Dedifferentiated amniotic fluid mesenchymal stem cell (primary cell): ENCODE results near the gene EYS.
"Not testable (repeated sequence)": the region's sequence is repeated elsewhere in the genome, so short reads cannot be mapped to it uniquely, and the experiment has no call there.

Experiments
- DNase-seq: peaks from one replicate; pipeline ENCODE4 v3.0.0-alpha.2; 2016; ENCODE audit errors: extremely low spot score

The EYS gene

DNA sequence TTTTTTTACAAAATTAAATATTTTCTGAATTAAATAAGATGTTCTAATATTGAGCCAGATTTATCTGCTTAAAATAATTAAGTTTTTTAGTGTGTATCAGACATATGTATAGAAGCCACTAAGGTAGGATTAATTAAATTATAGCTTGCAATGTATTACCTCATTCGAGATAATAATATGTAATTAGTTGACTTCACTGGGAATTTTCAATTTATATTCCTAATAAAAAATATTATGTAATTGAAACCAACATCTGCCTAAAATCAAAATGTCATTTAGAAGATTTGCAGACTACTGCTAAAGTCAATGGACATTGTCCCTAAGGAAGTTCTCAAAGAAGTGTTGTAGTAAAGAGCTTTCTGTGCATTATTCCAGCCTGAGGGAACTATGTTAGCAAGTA, 254.7 kb downstream of the EYS start:
- DNase-seq: no peak

DNA sequence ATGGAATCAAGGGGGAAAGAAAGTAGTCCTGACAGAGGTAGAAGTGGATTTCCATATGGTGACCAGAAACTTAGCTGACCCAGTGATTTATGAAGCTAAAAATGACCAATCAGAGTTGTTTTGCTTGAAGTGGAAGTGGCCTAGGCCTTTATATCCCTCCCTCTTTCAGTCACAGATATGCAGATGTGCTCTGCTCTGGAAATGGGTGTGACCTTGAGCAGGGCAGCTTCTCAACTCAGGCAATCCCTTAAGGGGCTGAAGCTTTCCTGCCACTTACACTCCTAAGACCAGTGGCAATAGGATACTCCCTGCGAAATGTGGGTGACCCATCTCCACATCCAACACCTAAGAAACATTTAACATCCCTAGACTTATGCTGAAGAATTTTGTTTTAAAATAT, 256.6 kb downstream of the EYS start:
- no peak for DNase-seq

DNA sequence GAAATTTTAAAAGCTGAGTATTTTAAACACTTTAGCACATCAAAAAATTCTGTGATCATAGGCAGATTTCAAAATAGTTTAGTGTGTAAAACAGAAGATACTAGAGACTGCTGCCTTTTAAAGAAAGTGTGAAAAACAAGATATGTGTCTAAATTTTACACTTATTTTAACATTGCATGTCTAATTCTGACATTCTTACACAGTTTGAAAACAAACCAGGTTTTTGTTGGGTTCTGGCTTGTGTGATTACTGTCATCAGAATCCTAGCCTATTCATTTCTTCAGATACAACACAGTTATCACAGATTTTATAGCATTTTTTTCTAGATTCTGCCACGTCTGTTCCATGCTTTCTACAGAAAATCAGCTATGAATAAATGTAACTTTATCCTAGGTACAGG, 257.1 kb downstream of the EYS start:
- DNase-seq: no peak

DNA sequence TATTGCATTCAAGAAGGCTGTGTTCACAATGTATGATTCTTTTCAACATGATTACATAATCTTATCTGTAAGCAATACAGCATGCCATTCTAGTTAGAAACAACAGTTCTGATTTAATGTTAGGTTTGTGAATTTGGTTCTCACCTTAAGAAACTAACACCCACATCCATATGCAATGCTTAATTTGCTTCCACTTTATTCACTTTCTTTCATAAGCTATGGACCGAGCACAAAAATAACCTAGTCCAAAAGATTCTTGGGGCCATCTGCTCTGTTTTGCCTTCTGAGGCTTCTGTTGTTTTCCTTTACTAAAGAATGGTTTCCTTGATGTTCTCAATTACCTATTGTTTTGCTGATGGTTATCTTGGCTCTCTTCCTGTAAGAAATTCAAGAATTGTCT, 258.2 kb downstream of the EYS start:
- DNase-seq: no peak

DNA sequence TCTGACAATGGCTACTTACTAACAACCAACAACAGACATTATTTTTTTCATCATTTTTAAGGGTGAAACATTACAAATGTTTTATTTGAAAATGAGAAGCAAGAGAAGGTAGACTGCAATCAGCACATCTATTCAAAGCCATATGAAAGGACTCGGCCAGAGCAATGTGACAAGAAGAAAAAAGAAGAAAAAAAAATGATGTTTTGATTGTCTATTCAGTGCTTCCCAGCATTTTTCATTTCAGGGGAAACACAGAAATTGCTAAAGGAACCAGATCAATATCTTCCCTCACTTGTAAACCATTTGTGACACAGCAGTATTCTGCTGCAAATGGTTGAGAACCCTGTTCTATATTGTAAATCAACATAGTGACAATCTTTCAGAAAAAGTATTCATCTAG, 270.7 kb downstream of the EYS start:
- no peak for DNase-seq

DNA sequence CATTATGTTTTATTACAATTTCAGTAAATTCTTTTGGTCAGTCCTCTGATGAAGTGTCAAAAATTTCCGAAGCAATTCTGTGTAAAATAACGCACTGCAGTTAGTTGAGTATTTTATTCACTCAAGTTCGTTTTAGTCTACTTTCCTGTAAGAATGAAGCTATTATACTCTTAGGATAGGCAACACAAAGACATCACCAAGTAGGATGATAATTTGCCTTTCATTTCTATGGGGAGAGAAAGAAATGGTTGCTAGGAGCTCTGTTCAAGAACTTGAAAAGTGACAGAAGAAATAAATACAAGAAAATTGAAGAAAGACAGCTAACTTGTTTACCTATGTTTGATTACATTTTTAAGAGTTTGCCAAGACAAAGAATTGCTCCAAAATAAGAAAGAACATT, 290.4 kb downstream of the EYS start:
- no peak for DNase-seq

DNA sequence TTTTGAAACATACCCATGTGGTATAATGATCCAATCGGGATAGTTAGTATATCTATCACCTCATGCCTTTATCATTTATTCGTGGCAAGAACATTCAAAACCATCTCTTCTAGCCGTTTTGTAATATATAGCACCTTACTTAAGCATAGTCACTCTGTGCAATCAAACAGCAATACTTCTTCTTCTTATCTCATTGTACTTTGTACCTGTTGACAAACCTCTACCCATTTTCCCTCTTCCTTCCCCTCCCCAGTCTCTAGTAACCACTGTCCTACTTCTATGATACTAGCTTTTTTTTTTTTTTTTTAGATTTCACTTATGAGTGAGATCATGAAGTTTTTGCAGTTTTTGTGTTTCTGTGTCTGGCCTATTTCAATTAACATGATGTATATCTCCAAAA, 296.7 kb downstream of the EYS start:
- DNase-seq: no peak

DNA sequence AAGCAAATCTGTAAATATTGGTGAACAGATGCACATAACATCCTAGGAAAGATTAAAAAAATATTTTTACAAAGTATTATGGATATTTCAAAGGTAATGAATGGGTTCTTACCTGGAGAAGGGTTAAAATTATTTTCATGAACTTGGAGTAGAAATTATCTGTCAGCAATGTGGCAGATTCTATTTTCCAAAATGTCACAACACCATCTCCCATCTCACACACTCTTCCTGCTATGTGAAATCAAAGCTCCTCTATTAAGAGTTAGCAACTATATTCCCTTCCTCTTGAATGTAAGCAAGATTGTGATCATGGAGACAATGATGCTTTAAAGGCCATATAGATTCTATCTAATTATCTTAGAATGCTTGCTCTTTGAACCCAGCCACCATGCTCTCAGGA, 304.5 kb downstream of the EYS start:
- no peak for DNase-seq

DNA sequence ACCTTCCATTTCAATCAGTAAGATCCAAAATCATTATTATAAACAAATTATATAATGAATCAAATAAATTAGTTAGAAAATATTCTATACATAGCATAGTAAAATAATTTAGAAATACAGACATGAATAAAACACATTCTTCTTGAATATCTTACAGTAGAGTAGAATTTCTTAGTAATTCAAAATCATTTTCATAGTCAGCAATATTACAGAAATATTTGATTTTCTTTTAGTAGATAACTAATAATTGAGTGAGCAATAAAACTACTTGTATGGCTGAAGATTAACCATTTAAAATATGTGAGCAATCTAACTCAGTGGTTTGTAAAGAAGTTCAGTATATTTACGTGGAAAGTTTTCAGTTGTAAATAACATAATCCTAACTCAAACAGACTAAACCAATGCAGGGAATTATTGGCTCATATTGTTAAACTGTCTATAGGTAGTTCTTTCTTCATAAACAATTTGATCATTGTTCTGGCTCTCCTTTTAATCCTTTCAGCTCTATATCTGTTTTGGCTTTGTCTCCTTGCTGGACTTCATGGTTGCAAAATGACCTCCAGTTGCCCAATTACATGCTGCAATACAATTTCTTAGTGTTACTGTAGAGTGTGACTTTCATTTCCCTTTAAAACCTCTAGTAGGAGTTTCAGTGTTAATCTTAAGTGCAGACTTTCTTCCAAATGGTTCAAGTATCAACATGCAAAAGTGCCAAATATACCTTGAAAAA, 307.5 kb downstream of the EYS start:
- no peak for DNase-seq

DNA sequence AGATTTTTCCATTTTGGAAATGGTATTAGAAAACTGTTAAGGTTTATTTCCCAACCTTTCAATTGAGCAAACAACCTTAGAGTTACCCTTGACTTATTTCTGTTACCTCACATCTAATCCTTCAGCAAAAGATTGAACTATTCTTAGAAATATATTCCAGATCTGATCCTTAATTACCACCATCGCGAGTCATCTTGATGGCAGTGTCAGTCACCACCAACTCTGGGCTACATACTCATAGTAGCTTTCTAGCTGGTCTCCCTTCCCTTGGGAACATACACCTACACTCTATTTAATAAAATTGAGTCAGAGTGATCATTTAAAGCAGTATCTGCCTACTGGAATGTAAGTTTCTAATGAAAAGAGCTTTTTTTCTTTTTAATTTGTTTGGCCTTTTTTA, 308.2 kb downstream of the EYS start:
- no peak for DNase-seq

DNA sequence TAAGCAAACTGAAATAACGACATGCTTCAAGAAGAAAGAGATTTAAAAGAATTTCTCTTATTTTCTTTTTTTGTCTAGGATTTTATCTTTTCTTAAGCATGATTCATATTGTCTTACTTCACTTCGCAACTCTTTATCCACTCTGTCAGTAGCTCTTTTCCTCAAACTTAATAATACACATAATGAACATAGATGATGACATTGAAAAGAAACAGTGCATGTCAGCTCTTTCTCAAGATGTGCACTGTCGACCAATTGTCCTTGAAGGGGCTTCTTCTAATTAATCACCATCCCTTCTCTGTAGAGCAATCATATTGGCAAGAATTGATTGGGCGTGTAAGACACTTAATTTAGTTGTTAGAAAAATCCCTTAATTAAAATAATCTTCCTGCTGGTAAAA, 356.5 kb downstream of the EYS start:
- no peak for DNase-seq

DNA sequence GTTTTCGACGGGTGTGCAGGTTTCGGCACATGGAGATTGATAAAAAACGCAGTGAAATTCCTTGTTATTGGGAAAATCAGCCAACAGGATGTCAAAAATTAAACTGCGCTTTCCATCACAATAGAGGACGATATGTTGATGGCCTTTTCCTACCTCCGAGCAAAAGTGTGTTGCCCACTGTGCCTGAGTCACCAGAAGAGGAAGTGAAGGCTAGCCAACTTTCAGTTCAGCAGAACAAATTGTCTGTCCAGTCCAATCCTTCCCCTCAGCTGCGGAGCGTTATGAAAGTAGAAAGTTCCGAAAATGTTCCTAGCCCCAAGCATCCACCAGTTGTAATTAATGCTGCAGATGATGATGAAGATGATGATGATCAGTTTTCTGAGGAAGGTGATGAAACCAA, 404.4 kb downstream of the EYS start:
- DNase-seq: not testable (repeated sequence)

DNA sequence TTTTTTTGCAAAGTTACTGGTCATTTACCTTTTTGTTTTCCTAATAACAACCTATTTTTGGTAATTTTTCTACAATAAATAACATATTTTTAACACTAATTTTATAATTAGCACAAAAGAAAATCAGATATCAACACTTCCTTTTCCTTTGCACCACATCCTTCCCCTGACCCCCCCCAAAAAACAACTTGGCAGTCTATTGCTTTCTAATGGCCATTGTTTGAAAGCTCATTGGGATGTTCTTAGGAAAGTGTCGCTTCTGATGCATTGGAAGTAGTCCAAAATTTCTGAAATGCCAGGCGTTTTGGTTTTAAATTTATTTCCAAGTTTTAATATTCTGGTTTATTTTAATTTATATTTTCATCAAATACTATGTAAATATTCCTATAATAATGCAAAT, 407.8 kb downstream of the EYS start:
- no peak for DNase-seq

DNA sequence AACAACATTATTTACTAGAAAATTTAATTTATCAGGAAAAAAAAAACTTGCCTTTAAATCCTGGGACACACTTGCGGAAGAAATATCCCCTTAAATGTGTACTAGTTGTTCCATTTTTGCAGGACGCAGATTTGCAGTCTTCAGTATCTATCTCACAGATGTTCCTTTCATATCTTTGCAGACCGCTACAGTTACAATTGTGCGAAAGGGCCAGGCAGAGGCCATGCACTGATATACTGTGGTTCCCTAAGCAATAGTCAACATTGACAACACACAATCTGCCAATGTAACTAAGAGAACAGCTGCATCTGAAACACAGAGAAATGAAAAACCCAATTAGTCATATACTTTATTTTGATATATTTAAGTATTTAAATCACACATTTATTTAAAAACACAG, 411.2 kb downstream of the EYS start:
- DNase-seq: no peak

DNA sequence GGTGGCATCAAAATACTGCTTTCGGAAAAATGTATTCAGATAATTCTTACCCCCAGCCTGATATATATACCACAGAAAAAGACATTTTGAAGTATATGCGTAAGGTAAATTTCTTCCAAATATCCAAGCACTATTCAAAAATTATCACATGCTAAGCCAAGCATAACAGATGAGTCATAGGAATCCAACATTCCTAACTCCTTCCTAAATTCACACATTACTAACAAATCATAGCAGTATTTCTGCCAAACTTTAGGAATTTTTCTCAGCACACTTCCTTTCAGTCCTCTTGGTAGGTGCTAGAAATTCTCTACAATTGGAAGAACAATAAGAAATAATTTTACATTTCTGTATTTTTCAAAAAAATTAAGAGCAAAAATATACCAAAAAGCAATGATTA, 417.5 kb downstream of the EYS start:
- DNase-seq: no peak

DNA sequence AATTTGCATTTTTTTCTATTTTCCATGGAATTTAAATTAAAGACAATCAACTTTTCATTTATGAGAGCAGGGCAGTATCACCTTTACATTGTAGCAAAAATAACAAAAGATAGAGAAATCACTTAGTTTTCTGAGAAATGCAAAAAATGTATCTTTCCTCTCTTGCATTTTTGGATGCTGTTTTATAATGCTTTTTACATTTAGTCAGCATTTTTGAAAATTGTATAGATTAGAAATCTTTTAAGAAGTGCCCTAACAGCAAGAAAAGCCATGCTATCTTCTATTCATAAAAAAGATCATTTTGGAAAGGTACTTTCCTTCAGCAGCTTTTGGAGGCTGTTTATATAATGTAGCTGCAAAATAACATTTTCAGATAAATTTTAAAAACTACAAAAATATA, 421.8 kb downstream of the EYS start:
- DNase-seq: no peak

DNA sequence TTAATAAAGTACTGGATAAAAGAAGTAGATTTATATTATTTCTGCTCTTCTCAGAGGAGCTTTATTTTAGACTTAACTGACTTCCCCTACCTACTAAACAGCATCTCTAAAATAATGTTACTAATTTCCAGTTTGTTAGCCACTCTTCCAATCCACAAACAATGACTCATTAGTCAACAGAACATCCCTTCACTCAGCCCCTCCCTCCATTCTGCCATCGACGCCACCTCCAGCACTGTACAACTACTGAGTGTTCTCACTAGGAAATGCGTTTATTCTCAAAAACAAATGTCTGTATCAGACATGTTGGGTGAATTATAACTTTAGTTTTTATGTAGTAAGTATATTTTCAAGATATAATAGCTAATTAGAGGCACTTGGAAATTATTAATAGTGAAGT, 427.0 kb downstream of the EYS start:
- DNase-seq: no peak

DNA sequence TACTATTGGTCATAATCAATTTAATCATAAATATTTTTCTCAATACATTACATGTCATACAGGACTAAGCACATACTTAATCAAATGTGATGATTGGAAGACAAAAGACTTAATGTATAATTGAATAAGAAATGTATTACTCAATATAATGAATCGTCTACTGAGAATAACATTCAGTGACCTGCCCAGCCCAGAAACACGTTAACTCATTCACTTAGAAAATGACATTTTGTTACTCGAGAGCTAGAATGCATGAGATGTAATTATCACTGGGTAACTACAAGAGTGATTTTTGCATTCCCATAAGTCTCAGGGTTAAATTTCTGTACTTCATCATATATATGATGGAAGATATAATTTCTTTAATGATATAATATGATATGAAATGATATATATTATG, 444.8 kb downstream of the EYS start:
- DNase-seq: no peak

DNA sequence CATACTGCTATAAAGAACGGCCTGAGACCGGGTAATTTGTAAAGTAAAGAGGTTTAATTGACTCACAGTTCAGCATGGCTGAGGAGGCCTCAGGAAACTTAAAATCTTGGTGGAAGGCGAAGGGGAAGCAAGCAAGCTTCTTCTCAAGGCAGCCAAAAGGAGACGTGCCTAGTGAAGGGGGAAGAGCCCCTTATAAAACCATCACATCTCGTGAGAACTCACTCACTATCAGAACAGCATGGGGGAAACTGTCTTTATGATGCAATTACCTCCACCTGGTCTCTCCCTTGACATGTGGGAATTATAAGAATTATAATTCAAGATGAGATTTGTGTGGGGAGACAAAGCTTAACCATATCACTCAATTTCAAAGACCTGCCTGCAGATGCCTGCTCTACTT, 447.0 kb downstream of the EYS start:
- DNase-seq: no peak

DNA sequence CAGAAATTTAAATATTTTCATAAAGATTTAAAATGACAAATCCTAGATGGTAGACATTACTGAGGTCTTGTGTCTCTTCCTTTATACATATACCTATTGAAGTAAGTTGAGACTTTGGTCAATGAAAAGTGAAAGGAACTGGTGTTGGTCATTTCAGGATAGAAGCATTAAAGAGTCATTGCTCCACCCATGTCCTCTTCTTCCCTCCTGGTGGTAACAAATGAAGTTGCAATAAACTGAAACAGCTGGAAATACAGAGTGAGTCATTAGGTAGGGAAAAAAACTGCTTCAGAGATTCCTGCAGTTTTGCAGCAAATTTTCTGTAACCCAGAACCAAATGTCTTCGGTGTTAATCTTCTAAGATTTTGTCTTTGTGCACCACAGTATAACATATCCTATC, 448.0 kb downstream of the EYS start:
- no peak for DNase-seq

DNA sequence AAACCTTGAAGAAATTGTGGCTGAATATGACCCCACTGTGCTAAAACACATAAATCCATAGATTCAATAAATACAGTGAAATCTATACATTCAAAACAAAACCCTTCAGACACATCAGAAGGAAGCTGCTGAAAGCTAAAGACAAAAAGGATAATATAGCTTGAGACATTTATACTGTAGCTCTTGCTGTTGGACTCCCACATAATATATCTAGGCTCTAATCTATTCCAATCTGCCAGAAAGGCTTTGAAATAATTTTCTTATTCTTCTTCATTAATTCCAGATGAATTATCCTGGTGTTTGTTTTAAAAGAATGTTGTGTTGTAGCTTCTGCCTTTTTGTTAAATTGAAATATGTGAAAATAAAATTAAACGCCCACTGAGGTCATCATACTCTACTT, 454.0 kb downstream of the EYS start:
- no peak for DNase-seq

DNA sequence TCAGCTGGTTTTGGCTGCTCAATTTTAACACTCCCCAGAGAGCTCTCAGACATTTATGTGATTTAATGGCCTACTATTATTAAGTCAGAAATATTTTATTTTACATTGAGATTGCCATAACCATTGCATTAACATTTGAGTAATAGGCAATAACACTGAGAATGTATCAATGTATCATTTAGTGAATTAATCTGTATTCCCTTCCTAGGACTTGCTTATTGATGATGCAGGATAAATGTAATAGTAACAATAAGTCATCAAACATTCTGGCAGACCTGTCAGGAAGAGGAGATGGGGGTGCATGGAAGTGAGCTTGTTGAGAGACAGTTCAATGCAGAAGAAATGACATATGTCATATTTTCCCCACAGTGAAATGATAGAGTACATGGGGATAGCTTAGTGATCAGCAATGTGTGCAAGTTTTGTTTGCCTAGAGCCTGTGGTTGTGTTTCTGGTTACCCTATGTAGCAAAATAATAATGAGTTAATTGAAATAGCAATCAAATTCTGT, 458.9 kb downstream of the EYS start:
- no peak for DNase-seq

DNA sequence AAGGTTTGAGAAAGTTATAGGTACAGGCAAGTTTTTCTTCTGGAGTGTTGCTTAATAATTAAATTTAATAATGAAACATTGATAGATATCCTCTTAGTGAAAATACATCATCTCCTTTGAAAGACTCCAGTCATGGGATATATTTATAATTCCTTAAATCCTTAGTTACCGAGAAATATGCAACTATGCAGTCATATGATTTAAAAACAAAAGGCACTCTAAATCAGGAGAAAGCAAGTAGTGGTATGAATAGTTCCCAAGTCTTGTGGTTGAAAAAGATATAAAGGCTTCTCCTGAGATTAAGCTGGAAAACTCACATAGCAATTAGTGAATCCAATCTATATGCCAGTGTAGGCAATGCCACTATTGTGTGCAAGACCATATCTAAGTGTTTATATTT, 475.4 kb downstream of the EYS start:
- no peak for DNase-seq

DNA sequence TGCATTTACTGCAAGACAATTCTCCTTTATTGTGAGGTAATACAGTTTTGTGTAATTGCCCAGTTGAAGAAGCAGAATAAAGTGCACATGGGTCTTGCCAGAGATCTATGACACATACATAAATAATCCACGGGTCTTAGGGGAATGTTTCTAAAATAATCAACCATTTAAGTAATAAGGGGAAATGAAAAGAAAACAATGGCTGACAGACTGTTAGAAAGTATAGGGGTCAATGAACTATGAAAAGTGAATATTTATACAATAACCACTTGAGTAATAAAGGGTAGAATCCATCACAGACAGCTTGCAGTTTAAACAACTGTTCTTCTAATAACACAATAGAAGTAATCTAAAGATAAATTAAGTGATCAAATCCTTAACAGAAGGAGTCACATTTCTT, 477.2 kb downstream of the EYS start:
- DNase-seq: no peak
